Body of pancreas (tissue), 4 donors: ENCODE measurements around the gene SYAP1.

Experiments
- POLR2A ChIP-seq, 3 donors: fragments of 450-650 bp; IDR thresholded peaks; one replicate each; pipeline ENCODE4 v1.6.1; 2016; ENCODE audit warnings: antibody characterized with exemption in 3 of 3, mild to moderate bottlenecking in 2 of 3
- TF ChIP-seq, protein P1 (sequence below), 7 experiments: fragments of 450-650 bp in 4 of 7; fragments of 200-600 bp in 3 of 7; sonication (generic) in 3 of 7; IDR thresholded peaks; one replicate each; pipeline ENCODE4 v1.5.1; 2016 to 2019; ENCODE audit warnings: antibody characterized with exemption in 7 of 7

GRCh38 chrX:16754019-16754418 lies 34.6 kb downstream of the SYAP1 start:
- no peak for TF ChIP-seq POLR2A (IDR thresholded peaks at IDR 0.05)
- TF ChIP-seq, protein P1, sequence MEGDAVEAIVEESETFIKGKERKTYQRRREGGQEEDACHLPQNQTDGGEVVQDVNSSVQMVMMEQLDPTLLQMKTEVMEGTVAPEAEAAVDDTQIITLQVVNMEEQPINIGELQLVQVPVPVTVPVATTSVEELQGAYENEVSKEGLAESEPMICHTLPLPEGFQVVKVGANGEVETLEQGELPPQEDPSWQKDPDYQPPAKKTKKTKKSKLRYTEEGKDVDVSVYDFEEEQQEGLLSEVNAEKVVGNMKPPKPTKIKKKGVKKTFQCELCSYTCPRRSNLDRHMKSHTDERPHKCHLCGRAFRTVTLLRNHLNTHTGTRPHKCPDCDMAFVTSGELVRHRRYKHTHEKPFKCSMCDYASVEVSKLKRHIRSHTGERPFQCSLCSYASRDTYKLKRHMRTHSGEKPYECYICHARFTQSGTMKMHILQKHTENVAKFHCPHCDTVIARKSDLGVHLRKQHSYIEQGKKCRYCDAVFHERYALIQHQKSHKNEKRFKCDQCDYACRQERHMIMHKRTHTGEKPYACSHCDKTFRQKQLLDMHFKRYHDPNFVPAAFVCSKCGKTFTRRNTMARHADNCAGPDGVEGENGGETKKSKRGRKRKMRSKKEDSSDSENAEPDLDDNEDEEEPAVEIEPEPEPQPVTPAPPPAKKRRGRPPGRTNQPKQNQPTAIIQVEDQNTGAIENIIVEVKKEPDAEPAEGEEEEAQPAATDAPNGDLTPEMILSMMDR (IDR thresholded peaks at IDR 0.05): no peak
